HL-60 (cell line): ENCODE measurements around the gene TMEM161A.

Experiments used
- GABPA ChIP-seq: IDR thresholded peaks from 2 replicates; pipeline ENCODE4 v1.6.1; 2012; ENCODE audit warnings: low read depth
- POLR2AphosphoS5 ChIP-seq: IDR thresholded peaks from 2 replicates; pipeline ENCODE4 v1.6.1; 2012; ENCODE audit warnings: low read depth
- SPI1 ChIP-seq: IDR thresholded peaks from 2 replicates; pipeline ENCODE4 v1.6.1; 2012; ENCODE audit warnings: low read depth, mild to moderate bottlenecking, borderline replicate concordance
- TF ChIP-seq, protein P1 (sequence below): IDR thresholded peaks from one replicate; pipeline ENCODE4 v1.5.1; 2011; ENCODE audit warnings: low read length, control low read depth, inconsistent platforms; ENCODE audit not compliant: insufficient read depth

DNA sequence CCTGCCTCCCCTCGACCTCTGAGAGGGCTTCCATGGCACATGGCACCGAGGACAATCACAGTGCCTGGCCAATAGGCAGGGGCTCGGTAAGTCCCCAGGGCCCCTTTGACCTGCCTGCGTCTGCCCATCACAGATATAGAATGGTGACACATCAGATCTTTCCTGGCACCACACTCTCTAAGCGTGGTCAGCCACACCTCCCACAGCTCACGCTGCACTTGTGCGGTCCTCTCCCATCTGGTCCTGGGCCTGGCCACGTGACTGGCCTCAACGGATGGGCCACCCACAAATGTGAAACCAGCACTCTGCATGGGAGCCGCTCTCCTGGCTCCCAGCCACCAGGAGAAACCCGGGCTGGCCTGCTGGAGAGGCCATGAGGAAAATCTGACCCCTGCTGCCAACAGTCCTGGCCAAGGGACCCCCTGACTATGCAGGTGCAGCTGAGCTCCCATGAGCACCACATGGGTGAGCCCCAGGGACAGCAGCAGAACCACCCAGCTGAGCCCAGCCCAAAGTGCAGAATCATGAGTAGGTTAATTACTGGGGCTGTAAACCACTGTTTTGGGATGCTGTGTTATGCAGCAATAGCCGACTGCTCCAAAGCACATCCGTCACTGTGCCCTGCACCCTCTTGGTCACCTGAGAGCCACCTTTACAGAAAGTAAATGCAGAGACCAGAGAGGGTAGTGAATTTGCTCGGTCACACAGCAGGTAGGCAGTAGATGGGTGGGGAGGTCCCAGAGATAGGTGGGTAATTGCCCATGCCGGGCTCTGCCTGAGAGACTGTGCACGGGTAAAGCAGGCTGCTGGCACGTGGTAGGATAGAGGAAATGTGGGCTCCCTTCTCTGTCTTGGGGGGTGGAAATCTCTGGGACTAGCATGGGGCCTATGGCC, 41.5 kb upstream of the TMEM161A start:
- TF ChIP-seq, protein P1, sequence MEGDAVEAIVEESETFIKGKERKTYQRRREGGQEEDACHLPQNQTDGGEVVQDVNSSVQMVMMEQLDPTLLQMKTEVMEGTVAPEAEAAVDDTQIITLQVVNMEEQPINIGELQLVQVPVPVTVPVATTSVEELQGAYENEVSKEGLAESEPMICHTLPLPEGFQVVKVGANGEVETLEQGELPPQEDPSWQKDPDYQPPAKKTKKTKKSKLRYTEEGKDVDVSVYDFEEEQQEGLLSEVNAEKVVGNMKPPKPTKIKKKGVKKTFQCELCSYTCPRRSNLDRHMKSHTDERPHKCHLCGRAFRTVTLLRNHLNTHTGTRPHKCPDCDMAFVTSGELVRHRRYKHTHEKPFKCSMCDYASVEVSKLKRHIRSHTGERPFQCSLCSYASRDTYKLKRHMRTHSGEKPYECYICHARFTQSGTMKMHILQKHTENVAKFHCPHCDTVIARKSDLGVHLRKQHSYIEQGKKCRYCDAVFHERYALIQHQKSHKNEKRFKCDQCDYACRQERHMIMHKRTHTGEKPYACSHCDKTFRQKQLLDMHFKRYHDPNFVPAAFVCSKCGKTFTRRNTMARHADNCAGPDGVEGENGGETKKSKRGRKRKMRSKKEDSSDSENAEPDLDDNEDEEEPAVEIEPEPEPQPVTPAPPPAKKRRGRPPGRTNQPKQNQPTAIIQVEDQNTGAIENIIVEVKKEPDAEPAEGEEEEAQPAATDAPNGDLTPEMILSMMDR: no peak
- TF ChIP-seq POLR2AphosphoS5 (no peak), SPI1 (no peak), GABPA (no peak)
